NT2/D1 (cell line): ENCODE data around the gene CD83.

Source experiments
- SUZ12 ChIP-seq: IDR thresholded peaks from 2 replicates; pipeline ENCODE4 v1.6.1; 2011; ENCODE audit not compliant: insufficient read length, insufficient read depth; ENCODE audit errors: extremely low read depth
- YY1 ChIP-seq: IDR thresholded peaks from 2 replicates; pipeline ENCODE4 v1.6.1; 2011; ENCODE audit not compliant: insufficient read length, insufficient read depth
- ZNF274 ChIP-seq: IDR thresholded peaks from 2 replicates; pipeline ENCODE4 v1.6.1; 2011; ENCODE audit warnings: mild to moderate bottlenecking, low read depth, low read length

DNA sequence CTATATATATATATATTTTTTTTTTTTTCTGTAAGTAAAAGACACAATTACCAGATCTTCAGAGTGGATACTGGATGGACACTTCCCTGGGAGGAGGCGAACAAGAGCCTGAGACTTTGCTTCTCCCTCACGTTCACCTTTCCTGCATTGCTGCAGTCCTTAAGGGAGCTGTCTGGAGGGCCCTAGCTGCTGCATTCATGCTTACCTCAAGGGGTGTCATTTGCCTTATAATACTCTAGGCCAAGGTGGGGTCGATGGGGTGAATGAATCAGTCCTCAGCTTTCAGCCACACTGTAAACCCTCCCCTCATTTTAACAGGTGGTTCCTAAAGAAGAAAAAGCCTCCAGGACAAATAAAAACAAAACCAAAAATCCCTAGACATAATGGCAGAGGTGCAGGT is 34.8 kb upstream of the CD83 start:
- TF ChIP-seq ZNF274, result no peak
- TF ChIP-seq YY1, result no peak
- no peak for TF ChIP-seq SUZ12
